Progenitor cell of endocrine pancreas (in vitro differentiated cells): ENCODE data around the gene UBXN2A. TPM values are rescaled to one million over a fixed set of nuclear protein-coding genes. Genes with fewer than 3 reads are reported as not detected.
A peak's percentile ranks its signal among the peaks of the same experiment; 100 is the strongest.
"Not testable (repeated sequence)": the region's sequence is repeated elsewhere in the genome, so short reads cannot be mapped to it uniquely, and the experiment has no call there.

Source experiments
- DNase-seq: peaks from one replicate; pipeline ENCODE4 v3.0.0; 2021; ENCODE audit warnings: low spot score; ENCODE audit not compliant: unreplicated experiment
- H3K27ac Mint-ChIP-seq: 2 replicates; pipeline ENCODE4 v1.8.0; 2021; ENCODE audit warnings: mild to moderate bottlenecking, moderate library complexity, mixed read lengths
- H3K27me3 Mint-ChIP-seq: 2 replicates; pipeline ENCODE4 v1.8.0; 2021; ENCODE audit warnings: mixed read lengths
- H3K36me3 Mint-ChIP-seq: 2 replicates; pipeline ENCODE4 v1.8.0; 2022; ENCODE audit warnings: mixed read lengths; ENCODE audit not compliant: insufficient read depth
- H3K4me1 Mint-ChIP-seq: 2 replicates; pipeline ENCODE4 v1.8.0; 2021; ENCODE audit warnings: low read depth, mixed read lengths
- H3K4me3 Mint-ChIP-seq: 2 replicates; pipeline ENCODE4 v1.8.0; 2021; ENCODE audit warnings: low read depth, mild to moderate bottlenecking, moderate library complexity, mixed read lengths
- H3K9me3 Mint-ChIP-seq: 2 replicates; pipeline ENCODE4 v1.8.0; 2021; ENCODE audit warnings: low read depth, mixed read lengths
- CTCF ChIP-seq: fragments of 200-600 bp; sonication (generic); IDR thresholded peaks from one replicate; pipeline ENCODE4 v1.5.0; 2021; ENCODE audit warnings: antibody characterized with exemption, mild to moderate bottlenecking; ENCODE audit not compliant: unreplicated experiment
- total RNA-seq: library from RNA; stranded (reverse); gene quantifications from 2 replicates; pipeline ENCODE4 v1.2.1, GENCODE V29; 2021

UBXN2A gene
- total RNA-seq, 1 donor from 2014 or later, result 24.1 TPM

DNA sequence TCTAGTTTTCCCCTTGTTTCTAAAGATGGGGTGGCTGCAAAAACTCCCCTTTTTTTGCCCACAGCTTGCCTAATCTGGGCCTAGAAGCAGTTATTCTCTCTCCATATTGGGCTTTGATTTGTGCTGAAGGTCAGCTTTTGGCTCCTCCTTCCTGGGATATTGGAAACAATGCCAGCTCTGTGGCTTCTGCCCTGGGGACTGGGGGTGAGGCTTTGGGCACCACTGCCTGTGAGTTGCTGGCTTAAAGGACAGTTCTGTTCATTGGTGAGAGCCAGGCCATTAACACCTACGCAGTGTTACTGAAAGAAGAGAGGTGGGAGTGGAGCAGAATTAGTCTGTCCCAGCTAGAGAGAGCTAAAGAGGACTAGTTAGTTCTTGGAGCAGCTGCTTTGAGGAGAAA lies 4.3 kb downstream of the UBXN2A start:
- TF ChIP-seq CTCF, result no peak
- peaks cover 6% of the 10 kb centered on the region for H3K36me3 Mint-ChIP-seq
- H3K9me3 Mint-ChIP-seq, result no peaks in the 10 kb centered on the region
- H3K4me1 Mint-ChIP-seq, result peaks cover 18% of the 10 kb centered on the region
- DNase-seq, result no peak
- H3K4me3 Mint-ChIP-seq, result no peak overlapping the region
- H3K27me3 Mint-ChIP-seq, result no peaks in the 10 kb centered on the region
- H3K27ac Mint-ChIP-seq, result peak overlapping the region; percentile 7

DNA sequence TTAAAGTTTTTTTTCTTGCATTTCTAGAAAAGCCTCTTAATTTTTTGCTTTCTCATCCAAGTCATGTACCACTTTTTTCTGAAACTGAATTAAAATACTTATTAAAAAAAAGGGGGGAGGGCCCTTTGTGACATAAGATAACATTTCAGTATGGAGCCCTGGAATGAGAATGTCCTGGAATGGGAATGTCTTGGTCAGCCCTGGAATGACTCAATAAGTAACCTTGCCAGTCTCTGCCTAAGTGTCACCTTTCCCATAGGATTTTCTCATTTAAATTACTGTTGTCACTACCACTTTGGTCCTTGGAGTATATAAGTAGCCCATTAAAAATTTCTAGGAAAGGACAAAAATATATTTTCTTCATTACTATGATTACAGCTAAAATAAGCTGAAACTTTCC lies 4.7 kb downstream of the UBXN2A start:
- no peak for TF ChIP-seq CTCF
- no peak overlapping the region for H3K4me3 Mint-ChIP-seq
- DNase-seq, result no peak
- H3K36me3 Mint-ChIP-seq, result peaks cover 6% of the 10 kb centered on the region
- H3K27ac Mint-ChIP-seq, result no peak overlapping the region
- H3K27me3 Mint-ChIP-seq, result no peaks in the 10 kb centered on the region
- no peaks in the 10 kb centered on the region for H3K9me3 Mint-ChIP-seq
- H3K4me1 Mint-ChIP-seq, result peaks cover 18% of the 10 kb centered on the region

DNA sequence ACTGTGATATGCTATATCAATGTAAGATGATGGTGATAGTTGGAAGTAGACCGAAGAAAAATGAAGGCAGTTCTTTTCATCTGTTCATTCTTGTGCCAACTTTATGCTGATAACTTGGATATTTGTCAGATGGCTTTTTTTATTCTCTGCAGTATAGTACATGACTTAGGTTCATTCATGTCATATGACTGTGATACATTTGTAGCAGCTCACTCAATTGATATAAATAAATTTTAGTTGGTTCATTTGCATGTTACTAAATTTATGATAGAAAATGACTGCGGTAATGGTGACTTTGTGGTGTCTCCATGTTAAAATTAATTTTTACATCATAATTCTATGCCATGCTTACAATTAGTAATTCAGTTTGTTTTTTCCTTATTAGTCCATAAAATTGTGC lies 7.1 kb downstream of the UBXN2A start:
- no peak for DNase-seq
- no peak overlapping the region for H3K4me3 Mint-ChIP-seq
- H3K9me3 Mint-ChIP-seq, result no peaks in the 10 kb centered on the region
- H3K36me3 Mint-ChIP-seq, result peaks cover 3% of the 10 kb centered on the region
- no peak for TF ChIP-seq CTCF
- H3K27ac Mint-ChIP-seq, result no peak overlapping the region
- no peaks in the 10 kb centered on the region for H3K27me3 Mint-ChIP-seq
- H3K4me1 Mint-ChIP-seq, result peaks cover 7% of the 10 kb centered on the region

GRCh38 chr2:23952558-23952957 lies 12.3 kb downstream of the UBXN2A start:
- not testable (repeated sequence) for H3K9me3 Mint-ChIP-seq, H3K27ac Mint-ChIP-seq, DNase-seq, H3K27me3 Mint-ChIP-seq, H3K4me3 Mint-ChIP-seq, H3K4me1 Mint-ChIP-seq, H3K36me3 Mint-ChIP-seq

DNA sequence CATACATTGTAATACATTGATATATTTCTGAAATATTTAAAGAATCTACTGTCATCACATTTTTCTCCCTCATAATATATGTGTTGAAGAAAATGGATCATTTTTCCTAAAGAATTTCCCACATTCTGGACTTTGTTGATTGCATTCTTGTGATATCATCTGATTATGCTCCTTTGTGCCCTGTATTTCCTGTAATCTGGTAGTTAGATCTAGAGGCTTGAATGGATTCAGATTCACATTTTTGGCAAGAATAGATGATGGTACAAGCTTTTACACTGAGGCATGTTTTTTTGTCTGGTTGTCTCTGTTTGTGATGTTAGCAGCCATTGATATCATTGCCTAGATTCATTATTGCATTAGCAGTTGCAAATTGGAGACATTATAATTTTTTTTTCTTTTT lies 13.4 kb downstream of the UBXN2A start:
- Mint-ChIP-seq H3K9me3 (no peaks in the 10 kb centered on the region), H3K27ac (no peak overlapping the region), H3K27me3 (no peaks in the 10 kb centered on the region), H3K36me3 (peaks cover 1% of the 10 kb centered on the region), H3K4me1 (no peaks in the 10 kb centered on the region), H3K4me3 (no peak overlapping the region)
- no peak for TF ChIP-seq CTCF
- DNase-seq, result no peak

DNA sequence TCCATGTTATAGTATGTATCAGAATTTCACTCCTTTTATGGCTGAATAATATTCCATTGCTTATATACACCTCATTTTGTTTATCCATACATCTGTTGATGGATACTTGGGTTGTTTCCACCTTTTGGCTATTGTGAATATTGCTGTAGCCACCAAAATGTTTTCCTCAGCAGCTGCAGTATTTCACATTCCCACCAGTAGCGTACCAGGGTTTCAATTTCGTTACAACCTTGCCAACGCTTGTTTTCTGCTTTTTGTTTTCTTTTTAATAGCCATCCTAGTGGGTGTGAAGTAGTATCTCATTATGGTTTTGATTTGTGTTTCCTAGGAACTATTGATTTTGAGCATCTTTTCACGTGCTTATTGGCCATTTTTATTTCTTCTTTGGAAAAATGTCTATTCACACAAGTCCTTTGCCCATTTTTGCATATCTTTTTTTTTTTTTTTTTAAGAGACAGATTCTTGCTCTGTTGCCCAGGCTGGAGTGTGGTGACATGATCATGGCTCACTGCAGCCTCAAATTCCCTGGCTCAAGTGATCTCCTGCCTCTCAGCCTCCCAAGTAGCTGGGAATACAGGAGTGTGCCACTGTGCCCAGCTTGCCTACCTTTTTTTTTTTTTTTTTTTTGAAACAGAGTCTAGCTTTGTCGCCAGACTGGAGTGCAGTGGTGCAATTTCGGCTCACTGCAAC lies 14.2 kb downstream of the UBXN2A start:
- Mint-ChIP-seq H3K9me3 (no peaks in the 10 kb centered on the region), H3K4me1 (no peaks in the 10 kb centered on the region), H3K27me3 (no peaks in the 10 kb centered on the region), H3K27ac (no peak overlapping the region), H3K4me3 (no peak overlapping the region), H3K36me3 (peaks cover 1% of the 10 kb centered on the region)
- TF ChIP-seq CTCF, result no peak
- DNase-seq, result no peak
